ENCODE results near the gene SDHB. TPM values are rescaled to one million over a fixed set of nuclear protein-coding genes. Genes with fewer than 3 reads are reported as not detected.

The SDHB gene
- total and polyA plus RNA-seq, 2 of the 13 experiments (the other 11 are each of a cell fraction or from before 2014, with no cell fraction given): 136 to 142 TPM

GRCh38 chr1:17071794-17072193 lies 18.0 kb upstream of the SDHB start (continued):
- no peak for TF ChIP-seq KIAA2018 (CRISPR knock-in tag; IDR thresholded peaks at IDR 0.05; ENCODE audit: borderline replicate concordance)
- TF ChIP-seq CENPX (CRISPR knock-in tag; IDR thresholded peaks at IDR 0.05): no peak
- no peak for TF ChIP-seq MTA3 (CRISPR knock-in tag; IDR thresholded peaks at IDR 0.05)
- no peak for TF ChIP-seq PHB2 (IDR thresholded peaks at IDR 0.05; ENCODE audit: partially characterized antibody)
- no peak for TF ChIP-seq ZZZ3 (CRISPR knock-in tag; IDR thresholded peaks at IDR 0.05; ENCODE audit: borderline replicate concordance)
- TF ChIP-seq ZNF670 (CRISPR knock-in tag; IDR thresholded peaks at IDR 0.05; ENCODE audit: borderline replicate concordance): no peak
- TF ChIP-seq HMGA1 (CRISPR knock-in tag; conservative IDR thresholded peaks at IDR 0.05): no peak
- TF ChIP-seq SMYD3 (CRISPR knock-in tag; IDR thresholded peaks at IDR 0.05): no peak
- no peak for TF ChIP-seq GPBP1L1 (CRISPR knock-in tag; IDR thresholded peaks at IDR 0.05)
- TF ChIP-seq PAWR (CRISPR knock-in tag; IDR thresholded peaks at IDR 0.05; ENCODE audit: borderline replicate concordance): no peak
- TF ChIP-seq HCFC1 (IDR thresholded peaks at IDR 0.05; ENCODE audit: low read depth, low read length): no peak
- no peak for TF ChIP-seq ZNF597 (CRISPR knock-in tag; IDR thresholded peaks at IDR 0.05)
- TF ChIP-seq HIVEP1 (CRISPR knock-in tag; IDR thresholded peaks at IDR 0.05): no peak
- no peak for TF ChIP-seq SAFB2 (CRISPR knock-in tag; IDR thresholded peaks at IDR 0.05; ENCODE audit: borderline replicate concordance, low read depth)

All from HepG2 (cell line).